Activated effector memory CD4-positive, alpha-beta T cell treated with Interleukin-2 at 50 U/mL for 16 hours (primary cell): ENCODE measurements around the gene TNRC6C.
"Not testable (repeated sequence)": the region's sequence is repeated elsewhere in the genome, so short reads cannot be mapped to it uniquely, and the experiment has no call there.

ENCODE experiments used
- DNase-seq: peaks from one replicate; pipeline ENCODE4 v3.0.0-alpha.2; 2020

The TNRC6C gene

GRCh38 chr17:77968788-77969187 lies 10.3 kb downstream of the TNRC6C start:
- no peak for DNase-seq

DNA sequence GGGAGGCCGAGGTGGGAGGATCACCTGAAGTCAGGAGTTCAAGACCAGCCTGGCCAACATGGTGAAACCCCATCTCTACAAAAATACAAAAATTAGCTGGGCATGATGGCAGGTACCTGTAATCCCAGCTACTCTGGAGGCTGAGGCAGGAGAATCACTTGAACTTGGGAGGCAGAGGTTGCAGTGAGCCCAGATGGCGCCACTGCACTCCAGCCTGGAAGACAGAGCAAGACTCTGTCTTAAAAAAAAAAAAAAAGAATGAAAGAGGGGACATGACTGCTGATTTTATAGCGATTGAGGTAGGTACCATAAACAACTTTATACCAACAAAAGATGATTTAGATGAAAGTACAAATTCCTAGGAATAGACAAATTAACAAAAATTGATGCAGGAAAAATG lies 13.8 kb downstream of the TNRC6C start:
- not testable (repeated sequence) for DNase-seq

DNA sequence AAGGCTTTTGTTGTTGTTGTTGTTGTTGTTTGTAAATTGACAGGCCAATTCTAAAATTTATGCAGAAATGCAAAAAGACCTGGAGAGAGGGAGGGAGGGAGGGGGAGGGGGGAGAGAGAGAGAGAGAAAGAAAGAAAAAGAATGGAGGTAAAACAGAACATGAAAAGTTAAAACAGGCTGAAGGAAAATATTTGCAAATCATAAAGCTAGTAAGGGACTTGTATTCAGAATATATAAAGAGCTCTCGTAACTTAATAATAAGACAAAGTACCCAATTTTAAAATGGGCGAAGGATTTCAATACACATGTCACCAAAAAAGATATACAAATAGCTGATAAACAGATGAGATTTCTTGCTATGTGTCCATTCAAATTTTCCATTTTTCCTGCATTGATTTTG lies 15.4 kb downstream of the TNRC6C start:
- DNase-seq: no peak

DNA sequence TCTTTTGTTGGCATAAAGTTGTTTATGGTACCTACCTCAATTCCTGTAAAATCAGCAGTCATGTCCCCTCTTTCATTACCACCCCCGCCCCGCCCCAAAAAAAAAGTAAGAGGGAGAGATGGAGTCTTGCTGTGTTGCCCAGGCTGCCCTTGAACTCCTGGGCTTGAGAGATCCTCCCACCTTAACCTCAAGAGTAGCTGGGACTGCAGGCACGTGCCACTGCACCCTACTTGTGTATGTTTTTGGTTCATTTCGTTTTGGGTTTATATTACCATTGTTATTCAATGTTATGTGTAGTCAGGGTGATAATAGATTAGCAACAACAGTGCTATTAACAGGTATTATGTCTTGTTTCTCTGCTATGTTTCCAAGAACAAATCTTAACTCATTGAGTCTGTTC lies 15.9 kb downstream of the TNRC6C start:
- DNase-seq: no peak

GRCh38 chr17:77982430-77982829 lies 23.9 kb downstream of the TNRC6C start:
- not testable (repeated sequence) for DNase-seq

- DNase-seq: no peak
Observed at GRCh38 chr17:77990301-77990700, 31.8 kb downstream of the TNRC6C start.

DNA sequence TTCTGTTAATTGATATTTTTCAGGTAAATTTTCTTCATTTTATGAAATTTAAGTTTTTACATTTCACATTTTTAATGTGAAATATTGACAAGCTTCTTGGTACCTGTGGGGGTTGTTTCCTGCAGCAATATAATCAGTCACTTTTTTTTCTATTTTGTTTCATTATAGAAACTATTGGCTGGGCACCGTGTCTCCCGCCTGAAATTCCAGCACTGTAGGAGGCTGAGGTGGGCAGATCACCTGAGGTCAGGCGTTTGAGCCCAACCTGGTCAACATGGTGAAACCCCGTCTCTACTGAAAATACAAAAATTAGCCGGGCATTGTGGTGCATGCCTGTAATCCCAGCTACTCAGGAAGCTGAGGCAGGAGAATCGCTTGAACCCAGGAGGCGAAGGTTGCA lies 35.2 kb downstream of the TNRC6C start:
- not testable (repeated sequence) for DNase-seq

DNA sequence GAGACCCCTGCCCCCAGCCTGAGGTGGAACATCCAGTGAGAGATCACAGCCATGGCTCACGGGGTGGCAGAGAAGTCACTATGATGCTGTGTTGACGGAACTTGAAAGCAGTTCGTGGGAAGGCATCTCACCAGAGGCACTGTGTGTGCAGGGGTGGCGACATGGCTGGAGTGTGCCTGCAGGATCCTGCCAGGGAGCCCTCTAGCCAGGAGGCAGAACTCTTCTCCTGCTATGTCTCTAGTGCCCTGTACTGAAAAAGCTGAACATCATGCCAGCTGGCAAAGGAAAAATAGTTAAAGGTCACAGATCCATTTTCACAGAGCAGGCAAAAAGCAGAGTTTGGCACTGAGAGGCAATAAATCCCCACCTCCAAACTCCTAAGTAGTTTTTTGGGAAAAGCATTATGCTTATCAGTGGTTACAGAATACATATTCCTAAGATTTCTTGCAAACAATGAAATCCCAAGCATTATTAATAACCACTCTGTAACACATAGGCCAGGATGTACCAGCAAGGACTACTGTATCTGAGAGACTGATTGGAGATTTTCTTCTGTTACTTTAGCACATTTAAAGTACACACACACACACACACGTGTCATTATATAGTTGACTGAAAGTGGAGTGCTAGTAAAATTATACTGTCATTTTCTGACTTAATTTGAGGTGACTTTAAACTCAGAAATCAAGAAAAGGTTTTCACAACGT lies 36.8 kb downstream of the TNRC6C start:
- DNase-seq: no peak

DNA sequence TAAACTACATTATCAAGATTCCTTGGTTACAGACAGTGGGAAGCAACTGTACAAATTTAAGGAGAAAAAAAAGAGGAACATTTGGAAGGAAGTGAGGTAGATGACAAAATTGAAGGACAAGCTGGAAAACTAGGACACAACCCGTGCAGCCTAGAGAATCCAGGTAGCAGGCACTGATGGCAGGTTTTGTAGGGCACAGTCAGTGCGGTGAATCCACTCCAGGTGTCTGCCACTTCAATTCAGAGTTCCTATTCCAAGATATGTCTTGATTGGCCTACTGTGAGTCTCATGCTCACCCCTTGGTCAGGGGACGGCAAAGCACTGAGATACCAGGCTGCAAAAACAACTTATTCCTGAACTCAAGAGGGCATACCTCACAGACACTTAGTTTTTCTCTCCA lies 37.8 kb downstream of the TNRC6C start:
- DNase-seq: no peak

- DNase-seq: no peak
Observed at GRCh38 chr17:77999413-78000173, 41.1 kb downstream of the TNRC6C start.

DNA sequence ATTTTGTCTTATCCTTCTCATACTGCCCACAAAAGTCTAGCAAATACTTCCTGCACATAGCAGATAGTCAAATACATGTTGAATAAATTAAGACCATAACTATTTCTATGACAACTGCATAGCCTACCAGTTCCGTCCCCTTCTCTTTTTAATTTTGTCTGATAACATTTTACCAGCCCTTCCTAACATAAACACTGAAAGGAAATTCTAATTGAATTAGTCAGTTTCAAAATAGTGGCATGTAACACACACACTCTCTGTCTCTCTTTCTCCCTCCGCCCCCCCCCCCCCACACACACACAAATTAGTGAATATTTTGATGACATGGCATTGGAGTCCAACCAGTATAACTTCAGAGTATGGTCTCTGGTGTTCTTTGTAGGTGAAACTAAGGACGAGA lies 41.8 kb downstream of the TNRC6C start:
- DNase-seq: no peak

- DNase-seq: no peak
Observed at GRCh38 chr17:78001182-78001581, 42.7 kb downstream of the TNRC6C start.

- no peak for DNase-seq
Observed at GRCh38 chr17:78001612-78002011, 43.1 kb downstream of the TNRC6C start.

DNA sequence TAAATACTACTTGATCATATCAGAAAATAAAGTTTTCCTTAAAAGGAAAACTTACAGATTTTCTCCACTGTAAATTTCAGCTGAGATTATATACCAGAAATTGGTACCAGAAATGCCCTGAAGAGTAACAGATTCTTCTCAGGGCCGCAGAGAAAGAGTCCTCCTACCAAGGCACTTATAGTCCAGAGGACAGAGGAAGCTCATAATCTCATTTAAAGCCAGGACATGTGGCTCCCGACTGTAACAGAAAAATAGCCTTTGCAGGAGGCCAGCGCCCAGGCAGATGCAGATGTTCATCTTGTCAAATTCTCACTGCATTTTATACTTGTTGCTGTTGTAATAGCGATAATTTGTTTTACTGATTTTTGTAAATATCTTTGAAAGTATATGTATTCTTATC lies 43.7 kb downstream of the TNRC6C start:
- DNase-seq: no peak

GRCh38 chr17:78005452-78006171 lies 47.1 kb downstream of the TNRC6C start:
- DNase-seq: no peak

GRCh38 chr17:78006338-78006737 lies 47.8 kb downstream of the TNRC6C start:
- DNase-seq: no peak

GRCh38 chr17:78007647-78008046 lies 49.1 kb downstream of the TNRC6C start:
- no peak for DNase-seq

DNA sequence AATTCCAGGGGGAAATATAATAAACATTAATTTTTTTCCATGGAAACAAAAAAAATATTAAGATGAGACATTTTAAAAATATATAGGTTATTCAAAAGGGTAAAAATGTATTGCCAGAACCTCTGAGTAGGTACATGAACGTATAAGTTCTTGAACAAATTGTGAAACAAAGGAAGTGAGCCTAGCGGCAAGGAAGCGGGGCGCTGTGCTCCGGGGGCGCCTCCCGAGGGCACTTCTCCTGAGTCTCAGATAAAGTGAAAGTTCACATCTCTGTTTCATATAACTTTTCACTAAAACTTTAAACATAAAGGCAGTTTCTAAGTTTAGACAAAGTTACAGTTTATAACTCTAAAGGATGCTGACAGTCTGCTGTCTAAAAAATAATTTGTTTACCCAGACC lies 52.3 kb downstream of the TNRC6C start:
- DNase-seq: no peak

DNA sequence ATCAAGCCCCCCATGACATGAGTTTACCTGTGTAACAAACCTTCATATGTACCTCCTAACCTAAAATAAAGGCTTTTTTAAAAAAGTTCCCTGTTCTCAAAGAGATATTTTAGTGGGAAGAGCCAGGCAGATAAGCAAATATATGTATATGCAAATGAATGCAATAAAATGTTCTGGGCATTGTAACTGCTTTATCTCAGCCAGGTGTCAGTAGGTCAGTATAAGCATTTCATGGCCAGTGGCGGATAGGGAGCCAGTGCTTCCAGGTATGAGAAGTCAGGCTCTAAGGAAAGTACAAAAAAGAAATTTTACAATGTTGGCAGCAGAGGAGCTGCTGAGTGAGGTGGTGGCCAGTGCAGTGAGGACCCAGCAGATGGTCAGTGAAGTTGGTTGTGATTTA lies 53.9 kb downstream of the TNRC6C start:
- no peak for DNase-seq

GRCh38 chr17:78013683-78014467 lies 55.4 kb downstream of the TNRC6C start:
- peak; percentile 2 for DNase-seq

DNA sequence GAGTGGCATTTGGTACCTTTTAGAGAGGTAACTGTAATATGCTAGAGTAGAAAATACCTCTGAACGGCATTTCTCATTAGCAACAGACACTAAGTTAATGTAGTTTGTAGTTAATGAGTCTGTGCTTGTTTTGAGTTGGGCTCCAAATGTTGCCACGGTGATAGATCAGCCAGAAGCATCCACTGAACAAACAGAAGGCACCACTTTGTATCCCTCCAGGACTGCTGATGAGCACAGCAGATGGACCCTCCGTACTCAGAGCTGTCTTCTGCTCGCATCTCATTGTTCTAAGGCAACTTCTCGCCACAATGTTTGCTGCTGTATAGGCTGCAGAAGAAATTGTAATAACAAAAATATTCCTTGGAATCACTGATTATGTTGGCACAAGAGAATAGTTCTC lies 56.1 kb downstream of the TNRC6C start:
- no peak for DNase-seq

GRCh38 chr17:78016852-78017251 lies 58.3 kb downstream of the TNRC6C start:
- DNase-seq: no peak

GRCh38 chr17:78019367-78019975 lies 61.0 kb downstream of the TNRC6C start:
- DNase-seq: no peak
